ENCODE data around the gene CACNA2D4. TPM values are rescaled to one million over a fixed set of nuclear protein-coding genes. Genes with fewer than 3 reads are reported as not detected.

Gene CACNA2D4
- total RNA-seq, 1 experiment from 2014 or later = 1.7 TPM

DNA sequence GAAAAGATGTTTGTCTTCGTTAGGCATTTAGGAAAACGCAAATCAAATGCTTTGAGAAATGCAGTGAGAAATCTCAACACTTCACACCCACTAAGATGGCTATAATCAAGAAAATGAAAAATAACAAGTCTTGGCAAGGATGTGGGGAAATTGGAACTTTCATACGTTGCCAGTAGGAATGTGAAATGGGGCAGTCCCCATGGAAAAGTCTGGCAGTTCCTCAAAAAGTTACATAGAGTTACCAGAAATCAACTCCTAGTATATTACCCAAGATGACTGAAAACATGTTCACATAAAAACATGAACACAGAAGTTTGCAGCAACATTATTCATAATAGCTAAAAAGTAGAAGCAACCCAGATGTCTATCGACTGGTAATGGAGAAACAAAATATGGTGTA is 139.5 kb downstream of the CACNA2D4 start:
- Histone ChIP-seq H3K9ac (ENCODE audit: low read length) (no peak overlapping the region), H2AFZ (ENCODE audit: low read depth, low read length, poor library complexity, severe bottlenecking) (no peak overlapping the region), H3K9me2 (ENCODE audit: insufficient read depth) (no peaks in the 10 kb centered on the region), H3K27me3 (ENCODE audit: insufficient read depth, low read length) (no peaks in the 10 kb centered on the region), H3K36me3 (ENCODE audit: control insufficient read depth in 1 of 2, insufficient read depth in 2 of 2, low read length in 2 of 2) (peaks cover 9% of the 10 kb centered on the region in 2 experiments; a peak in 3 of 4 replicates), H3K9me3 (ENCODE audit: control insufficient read depth in 1 of 2, insufficient read depth in 1 of 2, low read depth in 1 of 2, low read length in 2 of 2) (no peaks in the 10 kb centered on the region), H3K4me1 (ENCODE audit: control insufficient read depth in 1 of 2, insufficient read depth in 2 of 2, low read length in 2 of 2) (peaks cover 2 to 10% of the 10 kb centered on the region in 2 experiments; a peak in 2 of 4 replicates), H3K4me3 (replicated peaks in 1 of 2; ENCODE audit: low read depth in 1 of 2, low read length in 2 of 2) (no peak overlapping the region), H3K27ac (ENCODE audit: low read depth, low read length) (no peak overlapping the region), H4K20me1 (ENCODE audit: insufficient read depth) (no peaks in the 10 kb centered on the region), H3K4me2 (ENCODE audit: low read length) (no peak overlapping the region), H3K79me2 (ENCODE audit: insufficient read depth, low read length) (peaks cover 42% of the 10 kb centered on the region)
- ATAC-seq (no peak), DNase-seq (ENCODE audit: low read depth, low spot score) (no peak)
- TF ChIP-seq POLR2AphosphoS5 (IDR thresholded peaks at IDR 0.05; ENCODE audit: low read depth, low read length) (no peak), RAD21 (IDR thresholded peaks at IDR 0.05; ENCODE audit: low read depth) (no peak), ZFX (IDR thresholded peaks at IDR 0.05) (no peak), EZH2phosphoT487 (IDR thresholded peaks at IDR 0.05; ENCODE audit: borderline replicate concordance) (no peak), EZH2 (IDR thresholded peaks at IDR 0.05) (no peak), SP1 (IDR thresholded peaks at IDR 0.05; ENCODE audit: low read depth) (no peak), YY1 (IDR thresholded peaks at IDR 0.05; ENCODE audit: extremely low read depth, insufficient replicate concordance, low read depth, low read length) (no peak), TCF7L2 (IDR thresholded peaks at IDR 0.05; ENCODE audit: borderline replicate concordance, extremely low read depth, insufficient read depth, insufficient read length) (no peak)
- intact Hi-C loops (cut with micrococcal nuclease) = no loop called here
- ChIA-PET RAD21 (ENCODE audit: low non-redundant PET in 1 of 2, low total read pairs in 2 of 2, uncharacterized antibody in 2 of 2, unreplicated experiment in 2 of 2) (no interaction called here), CTCF (no interaction called here), POLR2A (no interaction called here)
- BruUV-seq (replicated peaks) = TSS peak; percentile 20

DNA sequence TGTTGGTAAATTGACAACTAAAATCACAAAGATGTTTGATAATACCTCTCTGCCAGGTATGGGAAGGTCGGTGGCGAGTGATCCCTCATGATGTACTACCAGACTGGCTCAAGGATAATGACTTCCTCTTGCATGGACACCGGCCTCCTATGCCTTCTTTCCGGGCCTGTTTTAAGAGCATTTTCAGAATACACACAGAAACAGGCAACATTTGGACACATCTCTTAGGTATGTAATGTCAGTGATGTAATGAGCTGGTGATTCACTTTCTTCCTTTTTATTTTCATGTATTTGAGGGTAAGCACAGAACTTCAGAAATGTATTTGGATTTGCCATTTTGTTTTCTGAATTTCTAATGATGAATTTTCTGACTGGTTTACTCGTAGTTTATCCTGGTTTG is 140.7 kb downstream of the CACNA2D4 start:
- CTCF ChIA-PET = no interaction called here

More for the DNA sequence above, 140.7 kb downstream of the CACNA2D4 start:
- H3K9ac ChIP-seq (ENCODE audit: low read length) = no peak overlapping the region
- ATAC-seq (no peak), DNase-seq (ENCODE audit: low read depth, low spot score) (no peak)
- no peak overlapping the region for H3K4me3 ChIP-seq (replicated peaks in 1 of 2; ENCODE audit: low read depth in 1 of 2, low read length in 2 of 2)
- intact Hi-C loops (cut with micrococcal nuclease) = no loop called here
- H3K36me3 ChIP-seq (ENCODE audit: control insufficient read depth in 1 of 2, insufficient read depth in 2 of 2, low read length in 2 of 2) = peaks cover 8 to 9% of the 10 kb centered on the region in 2 experiments; a peak in 3 of 4 replicates
- POLR2A ChIA-PET = interaction anchor here (2.1 kb wide), 1 partner anchor 116 kb away, joined by 5 read pairs; no protein-coding TSS in a partner anchor
- H3K27ac ChIP-seq (ENCODE audit: low read depth, low read length) = no peak overlapping the region
- RAD21 ChIA-PET (ENCODE audit: low non-redundant PET in 1 of 2, low total read pairs in 2 of 2, uncharacterized antibody in 2 of 2, unreplicated experiment in 2 of 2) = no interaction called here
- no TSS peak for BruUV-seq (replicated peaks)
- peaks cover 48% of the 10 kb centered on the region for H3K79me2 ChIP-seq (ENCODE audit: insufficient read depth, low read length)
- TF ChIP-seq CBX3 (IDR thresholded peaks at IDR 0.05; ENCODE audit: low read depth) (no peak), ELF1 (IDR thresholded peaks at IDR 0.05; ENCODE audit: borderline replicate concordance, low read depth) (no peak), ZNF274 (IDR thresholded peaks at IDR 0.05; ENCODE audit: low read depth, low read length) (no peak)
- no peak overlapping the region for H3K4me2 ChIP-seq (ENCODE audit: low read length)
- no peaks in the 10 kb centered on the region for H3K27me3 ChIP-seq (ENCODE audit: insufficient read depth, low read length)
- peaks cover 2 to 10% of the 10 kb centered on the region in 2 experiments; a peak in 2 of 4 replicates for H3K4me1 ChIP-seq (ENCODE audit: control insufficient read depth in 1 of 2, insufficient read depth in 2 of 2, low read length in 2 of 2)
- H3K9me2 ChIP-seq (ENCODE audit: insufficient read depth) = no peaks in the 10 kb centered on the region
- H4K20me1 ChIP-seq (ENCODE audit: insufficient read depth) = no peaks in the 10 kb centered on the region
- H2AFZ ChIP-seq (ENCODE audit: low read depth, low read length, poor library complexity, severe bottlenecking) = no peak overlapping the region
- no peaks in the 10 kb centered on the region for H3K9me3 ChIP-seq (ENCODE audit: control insufficient read depth in 1 of 2, insufficient read depth in 1 of 2, low read depth in 1 of 2, low read length in 2 of 2)
